Endothelial cell of umbilical vein (primary cell): ENCODE measurements around the gene CENPP. TPM values are rescaled to one million over a fixed set of nuclear protein-coding genes. Genes with fewer than 3 reads are reported as not detected.

ENCODE experiments used
- BruUV-seq: library from RNA; stranded (reverse); fragments of 400-500 nt; replicated peaks from 2 replicates; lab custom pipeline; 2021; lab: Mats Ljungman, UMichigan
- CTCF ChIA-PET: fragments of 300-600, 350-600 bp; sonication (Branson Sonifier 250); formaldehyde crosslinking; loops from one replicate; lab custom pipeline; 2021; ENCODE audit warnings: antibody characterized with exemption, inconsistent platforms; lab: Charles Lee
- POLR2A ChIA-PET: fragments of 300-600, 350-600 bp; sonication (Branson Sonifier 250); formaldehyde crosslinking; loops from one replicate; lab custom pipeline; 2021; ENCODE audit warnings: antibody characterized with exemption, inconsistent platforms; lab: Charles Lee
- DNase-seq: peaks from one replicate; pipeline ENCODE4 v3.0.0-alpha.2; 2011; ENCODE audit warnings: low read depth, low spot score
- FAIRE-seq: peaks from 2 replicates; lab custom pipeline; 2011; peaks lifted over from hg19 to GRCh38; lab: Jason Lieb, UNC
- H2AFZ ChIP-seq: 2 replicates; pipeline ENCODE4 v1.6.0; 2012; ENCODE audit warnings: low read depth, low read length, control low read depth, inconsistent platforms
- H3K27ac ChIP-seq: 2 replicates; pipeline ENCODE4 v1.5.1; 2011; ENCODE audit warnings: low read depth, mild to moderate bottlenecking, control low read depth, low read length, moderate library complexity; ENCODE audit not compliant: insufficient read depth
- H3K27me3 ChIP-seq, 2 experiments: 2 replicates each; pipeline versions ENCODE4 v1.6.0 to v1.6.1; 2011; ENCODE audit warnings: low read length in 2 of 2, mixed read lengths in 1 of 2; ENCODE audit not compliant: control insufficient read depth in 2 of 2, insufficient read depth in 2 of 2
- H3K36me3 ChIP-seq, 2 experiments: 2 replicates in 1 of 2; 3 replicates in 1 of 2; pipeline ENCODE4 v1.5.1; 2011; ENCODE audit warnings: low read length in 2 of 2, mild to moderate bottlenecking in 1 of 2, moderate library complexity in 1 of 2; ENCODE audit not compliant: control insufficient read depth in 2 of 2, insufficient read depth in 2 of 2; ENCODE audit errors: extremely low read depth in 1 of 2
- H3K4me1 ChIP-seq: 3 replicates; pipeline ENCODE4 v1.5.1; 2011; ENCODE audit warnings: mild to moderate bottlenecking, low read length; ENCODE audit not compliant: control insufficient read depth, insufficient read depth; ENCODE audit errors: extremely low read depth
- H3K4me2 ChIP-seq: 2 replicates; pipeline ENCODE4 v1.6.1; 2011; ENCODE audit warnings: low read length, control low read depth, mixed read lengths; ENCODE audit not compliant: insufficient read depth
- H3K4me3 ChIP-seq, 3 experiments: fragments of 200-600 bp in 1 of 3; sonication (generic), shearing (Covaris generic) in 1 of 3; replicated peaks in 1 of 3; 2 replicates each; pipeline ENCODE4 v1.5.1; 2011 to 2016; ENCODE audit warnings: control low read depth in 3 of 3, low read length in 3 of 3, mild to moderate bottlenecking in 2 of 3, inconsistent platforms in 1 of 3, low read depth in 1 of 3, moderate library complexity in 1 of 3; ENCODE audit not compliant: insufficient read depth in 1 of 3
- H3K79me2 ChIP-seq: 2 replicates; pipeline ENCODE4 v1.6.0; 2012; ENCODE audit warnings: low read length, inconsistent platforms; ENCODE audit not compliant: control insufficient read depth, insufficient read depth
- H3K9ac ChIP-seq: replicated peaks from 2 replicates; pipeline ENCODE3; 2011; ENCODE audit warnings: low read length, control low read depth; ENCODE audit not compliant: insufficient read depth; ENCODE audit errors: extremely low read depth
- H3K9me1 ChIP-seq: replicated peaks from 3 replicates; pipeline ENCODE4 v1.6.0; 2011; ENCODE audit warnings: mild to moderate bottlenecking, low read length; ENCODE audit not compliant: control insufficient read depth, insufficient read depth; ENCODE audit errors: extremely low read depth
- H3K9me3 ChIP-seq: replicated peaks from 2 replicates; pipeline ENCODE4 v1.5.1; 2012; ENCODE audit warnings: low read length, inconsistent platforms; ENCODE audit not compliant: control insufficient read depth, insufficient read depth
- H4K20me1 ChIP-seq: replicated peaks from 2 replicates; pipeline ENCODE3; 2011; ENCODE audit warnings: mild to moderate bottlenecking, low read length; ENCODE audit not compliant: control insufficient read depth, insufficient read depth; ENCODE audit errors: extremely low read depth
- EZH2 ChIP-seq: IDR thresholded peaks from 2 replicates; pipeline ENCODE4 v1.6.1; 2012; ENCODE audit warnings: borderline replicate concordance, low read depth, mild to moderate bottlenecking, moderate library complexity, low read length, inconsistent platforms; ENCODE audit not compliant: severe bottlenecking
- FOS ChIP-seq: IDR thresholded peaks from 2 replicates; pipeline ENCODE4 v1.6.1; 2011; ENCODE audit warnings: mild to moderate bottlenecking, low read length, moderate library complexity, borderline replicate concordance; ENCODE audit not compliant: insufficient read depth
- GATA2 ChIP-seq: IDR thresholded peaks from 2 replicates; pipeline ENCODE4 v1.7.0; 2011; ENCODE audit warnings: low read depth, mild to moderate bottlenecking, moderate library complexity, mixed read lengths, low read length; ENCODE audit not compliant: insufficient read length, insufficient read depth
- JUN ChIP-seq: IDR thresholded peaks from 2 replicates; pipeline ENCODE4 v1.6.1; 2011; ENCODE audit warnings: borderline replicate concordance, low read depth; ENCODE audit not compliant: insufficient read length, insufficient read depth
- MYC ChIP-seq: IDR thresholded peaks from one replicate; pipeline ENCODE4 v1.6.1; 2011; ENCODE audit warnings: mild to moderate bottlenecking, low read depth, low read length
- POLR2A ChIP-seq: IDR thresholded peaks from 2 replicates; pipeline ENCODE4 v1.6.1; 2012; ENCODE audit warnings: low read depth, mild to moderate bottlenecking, control low read depth, low read length
- POLR2AphosphoS5 ChIP-seq: IDR thresholded peaks from 2 replicates; pipeline ENCODE4 v1.6.1; 2012; ENCODE audit warnings: low read depth, mild to moderate bottlenecking, control low read depth, low read length, moderate library complexity; ENCODE audit not compliant: insufficient read depth
- dilution Hi-C: fragments of 300-500 bp; cut with MboI; formaldehyde crosslinking; loops from one replicate; pipeline ENCODE4 v1.15.0; 2019; ENCODE audit warnings: low sequenced_read_pairs; ENCODE audit not compliant: extremely low pct_ligation_motif_present
- intact Hi-C: fragments of 100-400 bp; cut with micrococcal nuclease; formaldehyde crosslinking; loops from one replicate; pipeline ENCODE4 v1.10.0; 2022
- polyA plus RNA-seq, 4 experiments: library from polyadenylated mRNA; depleted of rRNA in 3 of 4; stranded (reverse) in 3 of 4; unstranded in 1 of 4; fragments of >200 nt; gene quantifications; 2 replicates each; pipeline versions ENCODE4 v1.2.1 to v1.2.3, GENCODE V29; 2011 to 2012; ENCODE audit warnings: missing spikeins in 1 of 4
- total RNA-seq: library from RNA; stranded (reverse); gene quantifications from 2 replicates; pipeline ENCODE4 v1.2.3, GENCODE V29; 2021
- TF ChIP-seq, protein P1 (sequence below): IDR thresholded peaks from 2 replicates; pipeline ENCODE4 v1.6.1; 2011; ENCODE audit not compliant: insufficient read depth, insufficient read length
- TF ChIP-seq, protein P2 (sequence below), 2 donors: IDR thresholded peaks; 1 replicate in 1 of 2; 2 replicates in 1 of 2; pipeline ENCODE4 v1.5.1; 2011; ENCODE audit warnings: low read length in 2 of 2, mild to moderate bottlenecking in 2 of 2, moderate library complexity in 2 of 2, control low read depth in 1 of 2, inconsistent platforms in 1 of 2, low read depth in 1 of 2; ENCODE audit not compliant: insufficient read depth in 1 of 2; ENCODE audit errors: extremely low read depth in 1 of 2

CENPP gene
- total and polyA plus RNA-seq, 2 donors (not counting 3 experiments of a cell fraction or from before 2014, with no cell fraction given) = 1.2 to 12.0 TPM

DNA sequence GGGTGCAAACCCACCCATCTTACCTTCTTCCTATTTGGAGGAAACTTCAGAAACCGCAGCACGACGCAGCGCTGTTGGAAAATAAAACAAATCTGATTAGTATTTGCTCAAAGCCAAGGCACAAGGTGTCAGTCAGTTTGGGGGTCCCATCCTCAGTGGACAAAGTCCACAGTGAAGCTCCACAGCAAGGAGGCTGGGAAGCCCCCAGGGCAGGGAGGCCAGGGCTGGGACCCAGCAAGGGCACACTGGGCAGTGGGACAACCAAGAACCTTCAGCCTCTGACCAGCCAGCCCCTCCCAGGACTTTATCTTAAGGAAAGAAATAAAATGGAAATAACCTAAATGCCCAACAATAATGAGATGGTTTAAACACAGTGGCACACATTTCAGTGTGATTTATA lies 332.9 kb downstream of the CENPP start:
- peaks cover 8 to 13% of the 10 kb centered on the region in 2 experiments for H3K36me3 ChIP-seq
- H3K4me3 ChIP-seq = no peak overlapping the region
- H3K9me1 ChIP-seq = no peaks in the 10 kb centered on the region
- H3K79me2 ChIP-seq = peaks cover 77% of the 10 kb centered on the region
- no TSS peak for BruUV-seq
- no peak overlapping the region for H3K4me2 ChIP-seq
- H3K27me3 ChIP-seq = no peaks in the 10 kb centered on the region
- no peak overlapping the region for H3K27ac ChIP-seq
- dilution Hi-C loops (no loop called here), intact Hi-C loops (no loop called here)
- peaks cover 8% of the 10 kb centered on the region for H3K4me1 ChIP-seq
- ChIA-PET CTCF (interaction anchor here (1.5 kb wide), 1 partner anchor 10 kb away, joined by 3 read pairs; no protein-coding TSS in a partner anchor), POLR2A (no interaction called here)
- no peak for TF ChIP-seq MYC
- TF ChIP-seq, protein P1, sequence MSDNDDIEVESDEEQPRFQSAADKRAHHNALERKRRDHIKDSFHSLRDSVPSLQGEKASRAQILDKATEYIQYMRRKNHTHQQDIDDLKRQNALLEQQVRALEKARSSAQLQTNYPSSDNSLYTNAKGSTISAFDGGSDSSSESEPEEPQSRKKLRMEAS = no peak
- no peak for TF ChIP-seq FOS
- no peak for TF ChIP-seq EZH2
- TF ChIP-seq POLR2A = no peak
- TF ChIP-seq JUN = no peak
- TF ChIP-seq, protein P2, sequence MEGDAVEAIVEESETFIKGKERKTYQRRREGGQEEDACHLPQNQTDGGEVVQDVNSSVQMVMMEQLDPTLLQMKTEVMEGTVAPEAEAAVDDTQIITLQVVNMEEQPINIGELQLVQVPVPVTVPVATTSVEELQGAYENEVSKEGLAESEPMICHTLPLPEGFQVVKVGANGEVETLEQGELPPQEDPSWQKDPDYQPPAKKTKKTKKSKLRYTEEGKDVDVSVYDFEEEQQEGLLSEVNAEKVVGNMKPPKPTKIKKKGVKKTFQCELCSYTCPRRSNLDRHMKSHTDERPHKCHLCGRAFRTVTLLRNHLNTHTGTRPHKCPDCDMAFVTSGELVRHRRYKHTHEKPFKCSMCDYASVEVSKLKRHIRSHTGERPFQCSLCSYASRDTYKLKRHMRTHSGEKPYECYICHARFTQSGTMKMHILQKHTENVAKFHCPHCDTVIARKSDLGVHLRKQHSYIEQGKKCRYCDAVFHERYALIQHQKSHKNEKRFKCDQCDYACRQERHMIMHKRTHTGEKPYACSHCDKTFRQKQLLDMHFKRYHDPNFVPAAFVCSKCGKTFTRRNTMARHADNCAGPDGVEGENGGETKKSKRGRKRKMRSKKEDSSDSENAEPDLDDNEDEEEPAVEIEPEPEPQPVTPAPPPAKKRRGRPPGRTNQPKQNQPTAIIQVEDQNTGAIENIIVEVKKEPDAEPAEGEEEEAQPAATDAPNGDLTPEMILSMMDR (IDR thresholded peaks at IDR 0.05; ENCODE audit: extremely low read depth in 1 of 2, insufficient read depth in 1 of 2, low read depth in 1 of 2, low read length in 2 of 2) = no peak
- TF ChIP-seq GATA2 = no peak
- TF ChIP-seq POLR2AphosphoS5 = no peak
- H3K9me3 ChIP-seq = no peaks in the 10 kb centered on the region
- DNase-seq (no peak), FAIRE-seq (no peak)
- H4K20me1 ChIP-seq = no peaks in the 10 kb centered on the region
- H3K9ac ChIP-seq = no peak overlapping the region
- H2AFZ ChIP-seq = no peak overlapping the region
